Bone marrow (tissue), 2 donors: ENCODE data around the gene MGST3.
"Not testable (repeated sequence)": the region's sequence is repeated elsewhere in the genome, so short reads cannot be mapped to it uniquely, and the experiment has no call there.

Source experiments
- DNase-seq, 2 donors: peaks; one replicate each; lab custom pipeline; 2025; lab: John Stamatoyannopoulos, UW

Gene MGST3

DNA sequence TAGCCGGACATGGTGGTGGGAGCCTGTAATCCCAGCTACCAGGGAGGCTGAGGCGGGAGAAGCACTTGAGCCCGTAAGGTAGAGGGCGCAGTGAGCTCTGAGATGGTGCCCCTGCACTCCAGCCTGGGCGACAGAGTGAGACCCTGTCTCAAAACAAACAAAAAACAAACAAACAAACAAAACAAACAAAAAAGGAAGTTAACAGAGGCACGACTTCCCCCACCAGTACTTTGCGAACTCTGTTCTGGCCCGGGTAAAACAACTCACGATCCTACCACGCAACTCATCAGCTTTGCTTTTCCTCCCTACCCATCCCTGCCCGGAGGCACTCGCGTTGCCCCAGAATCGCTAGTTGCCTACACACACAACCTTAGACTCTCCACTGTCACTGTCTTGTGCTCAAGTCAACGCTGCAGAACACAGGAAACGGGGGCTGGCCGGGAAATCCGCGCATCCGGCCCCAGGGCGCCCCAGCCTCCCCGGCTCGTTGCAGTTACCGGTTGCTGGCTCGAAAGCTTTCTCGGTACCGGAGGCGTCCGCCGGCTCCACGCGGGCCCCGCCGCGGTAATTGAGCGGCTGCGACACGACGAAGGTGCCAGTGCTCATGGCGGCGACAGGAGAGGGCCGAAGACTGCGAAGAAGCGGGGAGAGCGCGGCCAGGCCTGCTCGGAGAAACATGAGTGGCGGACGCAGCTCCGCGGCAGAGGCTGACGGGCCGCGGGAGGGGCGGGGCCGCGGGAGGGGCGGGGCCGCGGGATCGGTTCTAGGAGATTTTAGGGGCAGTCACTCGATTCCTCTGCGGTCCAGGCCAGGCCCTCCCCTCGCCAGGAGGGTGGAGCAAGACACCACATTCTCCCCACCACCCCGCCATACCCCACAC lies 67.1 kb downstream of the MGST3 start, which contains the start of gene ALDH9A1:
Gene ALDH9A1 (minus strand): TSS at position 682 of the 880 bp plus-strand sequence. CDS start 4 bp downstream, at position 678.
- peak; percentile 69 to 83 for DNase-seq

DNA sequence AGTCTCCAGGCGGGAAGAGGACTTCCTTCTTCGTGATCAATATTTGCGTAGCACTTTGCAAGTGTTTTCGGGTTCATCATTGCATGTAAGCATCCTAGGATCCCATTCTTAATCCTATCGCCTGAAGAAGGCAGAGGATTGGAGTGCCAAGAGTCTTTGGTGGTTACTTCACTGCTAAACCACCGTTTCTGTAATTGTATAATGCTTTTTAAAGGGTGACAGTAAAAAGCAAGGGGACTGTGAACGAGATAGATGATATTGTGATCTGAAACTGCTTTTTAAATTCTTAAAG lies 67.7 kb downstream of the MGST3 start:
- DNase-seq: no peak

DNA sequence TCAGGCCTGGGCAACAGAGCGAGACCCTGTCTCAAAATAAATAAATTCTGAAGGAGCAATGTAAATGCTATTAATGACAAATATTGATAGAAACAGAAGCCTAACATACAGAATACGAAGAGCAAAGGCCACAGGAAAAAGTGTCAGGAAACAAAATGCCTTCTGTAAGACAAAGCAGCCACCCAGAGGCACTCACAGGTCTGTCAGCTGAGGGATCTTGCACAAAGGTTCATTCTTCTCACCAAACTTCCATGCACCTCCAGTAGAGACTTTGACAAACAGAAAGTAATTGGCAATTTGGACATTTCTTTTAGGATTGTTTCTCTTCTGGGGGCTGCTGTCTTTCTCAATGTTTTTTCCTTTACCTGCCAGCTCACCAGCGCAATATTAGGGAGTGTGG lies 68.5 kb downstream of the MGST3 start:
- no peak for DNase-seq

DNA sequence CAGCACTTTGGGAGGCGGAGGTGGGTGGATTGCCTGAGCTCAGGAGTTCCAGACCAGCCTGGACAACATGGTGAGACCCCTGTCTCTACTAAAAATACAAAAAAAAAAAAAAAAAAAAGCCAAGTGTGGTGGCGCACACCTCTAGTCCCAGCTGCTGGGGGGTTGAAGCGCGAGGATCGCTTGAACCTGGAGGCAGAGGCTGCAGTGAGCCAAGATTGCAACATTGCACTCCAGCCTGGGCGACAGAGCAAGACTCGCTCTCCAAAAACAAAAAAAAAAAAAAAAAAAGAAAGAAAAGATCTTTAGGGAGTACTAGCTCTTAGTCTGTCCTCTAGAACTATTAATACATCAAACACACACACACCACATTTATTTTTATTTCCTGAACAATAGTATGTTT lies 70.9 kb downstream of the MGST3 start:
- not testable (repeated sequence) for DNase-seq

DNA sequence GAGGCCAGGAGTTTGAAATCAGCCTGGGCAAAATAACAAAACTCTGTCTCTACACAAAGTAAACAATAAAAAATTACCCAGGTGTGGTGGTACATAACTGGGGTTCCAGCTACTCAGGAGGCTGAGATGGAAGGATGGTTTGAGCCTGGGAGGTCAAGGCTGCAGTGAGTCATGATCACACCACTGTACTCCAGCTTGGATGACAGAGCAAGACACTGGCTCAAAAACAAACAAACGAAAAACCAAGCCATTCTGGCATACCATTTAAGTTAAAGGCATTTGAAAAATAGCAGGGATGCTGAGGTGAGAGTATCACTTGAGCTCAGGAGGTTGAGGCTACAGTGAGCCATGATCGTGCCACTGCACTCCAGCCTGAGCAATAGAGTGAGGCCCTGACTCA lies 72.6 kb downstream of the MGST3 start:
- DNase-seq: no peak
